Dedifferentiated amniotic fluid mesenchymal stem cell (primary cell): Measurements from ENCODE around the gene KLHDC4.
"Not testable (repeated sequence)": the region's sequence is repeated elsewhere in the genome, so short reads cannot be mapped to it uniquely, and the experiment has no call there.

Source experiments
- DNase-seq: peaks from one replicate; pipeline ENCODE4 v3.0.0-alpha.2; 2016; ENCODE audit errors: extremely low spot score

The KLHDC4 gene

GRCh38 chr16:87788730-87789436, 23.1 kb upstream of the KLHDC4 start:
- not testable (repeated sequence) for DNase-seq

DNA sequence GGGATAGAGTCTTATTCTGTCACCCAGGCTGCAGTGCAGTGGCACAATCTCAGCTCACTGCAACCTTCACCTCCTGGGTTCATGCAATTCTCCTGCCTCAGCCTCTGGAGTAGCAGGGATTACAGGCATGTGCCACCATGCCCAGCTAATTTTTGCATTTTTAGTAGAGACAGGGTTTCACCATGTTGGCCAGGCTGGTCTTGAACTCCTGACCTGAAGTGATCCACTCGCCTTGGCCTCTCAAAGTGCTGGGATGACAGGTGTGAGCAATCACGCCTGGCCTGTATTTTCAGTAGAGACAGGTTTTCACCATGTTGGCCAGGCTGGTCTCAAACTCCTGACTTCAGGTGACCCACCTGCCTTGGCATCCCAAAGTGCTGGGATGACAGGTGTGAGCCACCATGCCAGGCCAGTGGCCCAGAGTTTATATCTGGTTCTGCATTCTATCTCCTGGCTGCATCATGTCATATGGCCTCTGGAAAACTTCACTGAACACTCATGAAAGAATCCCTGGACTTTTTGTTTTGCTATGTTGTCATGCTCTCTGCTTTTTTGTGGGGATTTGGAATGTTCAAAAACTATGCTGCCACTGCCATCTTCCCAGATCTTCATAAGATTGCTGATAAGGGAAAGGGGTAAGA, 21.8 kb upstream of the KLHDC4 start:
- DNase-seq, result not testable (repeated sequence)

- peak; percentile 23 for DNase-seq
Measured at GRCh38 chr16:87784812-87785211, 19.0 kb upstream of the KLHDC4 start.

DNA sequence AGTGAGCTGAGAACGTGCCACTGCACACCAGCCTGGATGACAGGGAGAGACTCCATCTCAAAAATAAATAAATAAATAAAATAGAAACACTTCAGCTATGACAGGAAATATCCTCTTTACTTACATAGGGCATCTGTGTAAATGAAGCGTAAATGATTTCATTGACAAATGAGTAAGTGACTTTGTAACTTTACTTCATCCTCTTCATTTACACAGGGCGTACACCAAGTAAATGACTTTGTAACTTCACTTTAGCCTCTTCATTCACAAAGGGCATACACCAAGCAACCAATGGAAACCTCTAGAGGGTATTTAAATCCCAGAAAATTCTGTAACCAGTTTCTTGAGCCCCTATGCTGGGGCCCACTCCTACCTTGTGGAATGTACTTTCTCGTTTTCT, 16.2 kb upstream of the KLHDC4 start:
- no peak for DNase-seq

DNA sequence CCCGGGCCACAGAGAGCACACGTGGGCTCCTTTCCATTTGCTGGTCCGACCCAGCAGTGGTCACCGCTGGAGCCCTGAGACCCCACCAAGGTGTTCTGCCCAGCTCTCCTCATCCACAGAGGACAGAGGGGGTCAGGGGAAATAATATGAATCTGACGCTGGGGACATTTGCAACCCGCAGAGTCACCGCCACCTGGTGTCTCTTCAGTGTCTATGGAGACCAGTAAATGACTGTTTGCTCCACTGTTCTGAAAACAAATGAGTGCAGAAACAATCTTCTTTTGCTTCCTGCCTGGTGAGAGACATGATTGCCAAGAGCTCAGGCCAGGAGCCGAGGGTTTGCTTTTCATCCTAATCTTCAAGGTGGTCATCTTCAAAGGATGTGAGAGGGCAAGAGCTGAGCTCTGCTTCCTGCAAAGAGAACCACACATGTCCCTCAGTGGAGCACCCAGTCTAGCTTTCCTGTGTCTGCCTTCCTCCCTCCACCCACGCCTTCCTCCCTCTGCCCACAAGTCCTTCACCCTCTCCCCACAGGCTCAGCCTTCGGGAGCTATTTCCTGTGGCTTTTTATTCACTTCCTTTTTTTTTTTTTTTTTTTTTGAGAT, 14.7 kb upstream of the KLHDC4 start:
- no peak for DNase-seq

DNA sequence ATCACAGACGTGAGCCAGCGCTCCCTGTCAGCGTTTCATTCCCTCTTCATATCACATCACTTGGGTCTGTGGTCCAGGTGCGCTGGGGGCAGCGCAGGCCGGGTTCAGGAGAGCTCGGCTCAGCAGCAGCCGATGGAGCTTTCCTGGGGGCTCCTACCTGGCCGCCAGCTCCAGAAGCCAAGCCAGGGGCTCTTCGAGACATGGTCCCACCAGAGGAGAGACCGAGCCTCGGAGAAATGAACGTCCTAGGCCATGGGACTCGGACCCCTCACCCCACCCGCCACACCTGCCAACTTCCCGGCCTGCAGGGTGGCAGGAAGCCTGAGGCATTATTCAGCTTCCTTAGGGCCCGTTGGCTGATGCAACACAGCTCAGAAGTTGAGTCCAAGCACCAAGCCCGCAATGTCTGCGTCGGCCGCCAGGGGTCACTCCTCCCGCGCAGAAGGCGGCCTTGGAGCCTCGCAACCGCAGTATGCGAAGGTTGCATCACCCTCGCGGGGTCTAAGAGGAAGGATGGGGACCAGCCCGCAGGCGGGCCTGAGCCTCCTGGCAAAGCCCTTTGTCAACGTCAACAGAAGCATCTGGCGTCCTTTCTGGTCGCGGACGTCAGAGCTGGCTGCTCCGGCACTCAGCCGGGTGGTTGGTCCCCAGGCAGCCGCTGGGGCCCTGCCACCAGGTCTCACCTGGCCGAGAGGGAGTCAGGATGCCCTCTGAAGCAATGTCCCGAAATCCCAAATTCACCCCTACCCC, 13.2 kb upstream of the KLHDC4 start:
- DNase-seq, result peak; percentile 93

GRCh38 chr16:87778476-87778829, 12.7 kb upstream of the KLHDC4 start:
- DNase-seq, result no peak

DNA sequence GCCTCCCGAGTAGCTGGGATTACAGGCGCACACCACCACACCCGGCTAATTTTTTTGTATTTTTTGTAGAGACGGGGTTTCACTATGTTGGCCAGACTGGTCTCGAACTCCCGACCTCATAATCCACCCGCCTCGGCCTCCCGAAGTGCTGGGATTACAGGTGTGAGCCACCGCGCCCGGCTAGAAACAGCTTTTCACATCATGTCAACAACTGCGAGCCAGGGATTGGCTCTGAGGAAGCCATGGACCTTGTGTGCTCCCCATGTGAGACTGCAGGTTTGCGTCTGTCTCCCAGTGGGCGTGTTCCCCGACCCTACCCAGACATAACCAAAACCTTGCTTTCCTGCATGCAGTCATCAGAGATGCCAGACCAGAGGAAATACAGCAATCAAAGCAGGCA, 8.1 kb upstream of the KLHDC4 start:
- DNase-seq, result not testable (repeated sequence)

DNA sequence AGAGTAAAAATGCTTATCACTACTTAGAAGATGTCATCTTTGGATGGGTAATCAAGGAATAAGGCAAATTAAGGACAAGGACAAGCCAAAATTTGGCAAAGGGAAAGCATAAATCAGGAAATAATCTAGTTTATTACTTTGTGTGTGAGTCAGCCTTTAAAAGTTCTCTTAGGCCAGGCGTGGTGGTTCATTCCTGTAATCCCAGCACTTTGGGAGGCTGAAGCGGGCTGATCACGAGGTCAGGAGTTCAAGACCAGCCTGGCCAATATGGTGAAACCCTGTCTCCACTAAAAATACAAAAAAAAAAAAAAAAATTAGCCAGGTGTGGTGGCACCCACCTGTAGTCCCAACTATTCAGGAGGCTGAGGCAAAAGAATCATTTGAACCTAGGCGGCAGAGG, 1.7 kb upstream of the KLHDC4 start:
- not testable (repeated sequence) for DNase-seq

DNA sequence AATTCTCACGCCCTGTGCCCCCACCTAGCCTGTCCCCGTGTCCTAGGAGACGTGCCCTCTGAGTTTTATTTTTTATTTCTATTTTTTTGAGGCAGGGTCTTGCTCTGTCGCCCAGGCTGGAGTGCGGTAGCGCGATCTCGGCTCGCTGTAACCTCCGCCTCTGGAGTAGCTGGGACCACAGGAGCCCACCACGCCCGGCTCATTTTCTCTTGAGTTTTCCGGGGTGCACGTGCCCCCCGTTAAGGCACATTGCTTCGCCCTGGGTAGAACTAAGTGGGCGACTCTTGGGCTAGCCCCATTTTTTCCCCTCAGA, 655 bp upstream of the KLHDC4 start:
- no peak for DNase-seq

DNA sequence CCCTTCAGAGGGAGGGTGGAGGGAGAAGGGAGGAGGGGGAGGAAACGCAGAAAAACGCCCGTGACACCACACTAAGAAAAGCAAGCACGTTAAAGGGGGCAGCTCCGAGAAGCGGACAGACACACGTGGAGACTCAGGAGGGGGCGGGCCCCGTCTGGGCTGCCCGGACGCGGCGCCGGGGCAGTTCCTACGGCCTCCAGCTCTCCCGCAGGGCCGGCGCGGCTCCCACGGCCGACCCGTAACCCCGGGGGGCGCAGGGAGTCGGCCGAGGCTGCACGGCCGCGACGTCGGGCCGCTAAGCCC, 362 bp downstream of the KLHDC4 start:
- DNase-seq, result no peak

DNA sequence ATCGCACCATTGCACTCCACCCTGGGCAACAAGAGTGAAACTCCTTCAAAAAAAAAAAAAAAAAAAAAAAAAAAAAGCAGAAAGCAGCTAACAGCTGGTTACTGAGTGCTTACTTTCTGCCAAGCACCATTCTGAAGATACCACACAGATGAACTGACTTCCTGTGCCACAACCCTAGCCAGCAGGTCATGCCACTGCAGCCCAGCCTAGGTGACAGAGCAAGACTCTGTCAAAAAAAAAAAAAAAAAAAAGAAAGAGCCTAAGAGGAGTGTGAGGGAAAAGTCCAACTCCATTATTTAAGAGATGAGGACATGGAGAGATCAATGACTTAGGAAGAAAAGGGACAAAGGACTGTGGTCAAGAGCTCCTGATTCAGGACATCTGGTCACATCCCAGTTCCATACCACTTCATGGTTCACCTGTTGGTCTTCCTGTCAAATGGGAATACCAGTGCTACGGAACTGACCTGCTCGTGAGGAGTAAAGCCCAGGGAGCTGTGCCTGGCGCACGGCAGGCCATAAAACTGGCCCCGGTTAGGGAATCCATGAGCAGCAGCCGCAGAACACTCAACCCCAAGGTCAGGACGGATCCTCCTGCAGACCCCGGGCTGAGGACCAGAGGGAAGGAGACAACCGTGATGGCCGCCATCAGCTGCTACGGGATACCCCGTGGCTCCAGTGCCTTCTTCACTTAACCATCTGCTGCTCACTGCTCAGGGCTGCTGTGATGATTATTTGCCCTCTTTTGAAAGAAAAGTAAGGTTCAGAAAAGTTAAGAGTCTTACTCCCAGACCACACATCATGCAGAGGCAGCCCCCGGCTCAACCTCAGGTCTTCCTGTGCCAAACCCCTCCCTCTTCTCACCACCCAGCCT, 950 bp downstream of the KLHDC4 start:
- DNase-seq, result no peak

- no peak for DNase-seq
Measured at GRCh38 chr16:87762620-87763019, 3.2 kb downstream of the KLHDC4 start.

DNA sequence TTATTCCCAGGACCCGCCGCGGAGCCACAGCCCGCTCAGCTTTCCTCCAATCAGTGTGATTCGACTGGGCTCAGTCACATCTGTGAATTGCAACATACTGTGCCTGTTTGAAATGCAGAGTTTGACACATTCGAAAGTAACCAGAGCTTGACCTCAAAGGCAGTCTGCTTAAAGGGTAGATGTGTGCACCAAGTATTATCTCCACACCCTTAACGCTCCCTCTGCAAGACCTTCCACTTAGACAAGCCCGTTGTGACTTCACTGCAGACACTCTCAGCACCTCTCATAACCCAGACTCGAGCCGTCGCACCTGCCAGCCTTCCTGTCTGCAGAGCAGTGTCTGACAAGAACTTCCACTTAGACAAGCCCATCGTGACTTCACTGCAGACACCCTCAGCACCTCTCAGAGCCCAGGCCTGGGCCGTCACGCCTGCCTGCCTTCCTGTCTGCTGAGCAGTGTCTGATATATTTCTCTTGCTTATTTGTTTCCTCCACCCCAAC, 3.7 kb downstream of the KLHDC4 start:
- DNase-seq, result no peak

DNA sequence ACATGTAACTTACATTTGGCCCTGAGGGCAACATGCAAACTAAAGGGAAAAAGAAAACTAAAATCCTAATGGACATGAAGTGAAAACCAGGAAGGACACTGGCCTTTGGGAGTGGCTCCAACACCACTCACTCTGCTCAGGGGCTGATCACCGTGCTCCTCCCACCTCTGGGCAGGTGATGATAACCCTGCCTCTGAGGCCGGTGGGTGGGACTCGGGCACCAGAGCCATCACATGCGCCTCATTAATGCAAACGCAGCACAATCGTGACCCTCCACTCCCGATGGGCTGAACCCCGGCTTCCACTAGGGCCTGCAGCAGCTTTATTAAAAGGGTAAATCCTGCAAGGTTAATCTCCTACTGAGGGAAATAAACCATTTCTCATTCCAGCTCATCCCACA, 4.7 kb downstream of the KLHDC4 start:
- no peak for DNase-seq

DNA sequence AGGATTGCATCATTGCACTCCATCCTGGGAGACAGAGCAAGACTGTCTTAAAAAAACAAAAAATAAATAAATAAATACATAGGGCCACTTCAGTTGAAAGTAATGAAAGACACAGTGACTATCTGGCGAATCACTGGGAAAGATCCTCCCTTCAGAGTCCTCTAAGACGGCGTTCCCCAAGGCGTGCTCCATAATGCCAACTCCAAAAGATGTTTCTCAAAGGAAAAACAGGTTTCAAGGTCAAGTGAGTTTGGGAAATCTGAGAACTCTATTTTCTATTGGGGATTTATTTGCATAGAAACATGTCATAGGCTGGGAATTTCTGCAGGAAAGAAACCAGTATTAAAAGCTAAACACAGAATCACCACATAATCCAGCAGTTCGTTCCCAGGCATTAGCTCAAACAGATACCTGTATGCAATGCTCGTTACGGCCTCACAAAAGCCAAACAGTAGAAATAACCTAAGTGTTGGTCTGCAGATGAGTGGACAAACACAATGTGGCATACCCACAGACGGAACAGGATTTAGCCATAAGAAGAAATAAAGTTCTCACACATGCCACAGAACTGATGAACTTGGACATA, 7.9 kb downstream of the KLHDC4 start:
- no peak for DNase-seq

- no peak for DNase-seq
Measured at GRCh38 chr16:87754535-87754934, 11.3 kb downstream of the KLHDC4 start.

GRCh38 chr16:87747626-87748414, 18.0 kb downstream of the KLHDC4 start:
- no peak for DNase-seq

GRCh38 chr16:87746178-87746577, 19.6 kb downstream of the KLHDC4 start:
- no peak for DNase-seq

DNA sequence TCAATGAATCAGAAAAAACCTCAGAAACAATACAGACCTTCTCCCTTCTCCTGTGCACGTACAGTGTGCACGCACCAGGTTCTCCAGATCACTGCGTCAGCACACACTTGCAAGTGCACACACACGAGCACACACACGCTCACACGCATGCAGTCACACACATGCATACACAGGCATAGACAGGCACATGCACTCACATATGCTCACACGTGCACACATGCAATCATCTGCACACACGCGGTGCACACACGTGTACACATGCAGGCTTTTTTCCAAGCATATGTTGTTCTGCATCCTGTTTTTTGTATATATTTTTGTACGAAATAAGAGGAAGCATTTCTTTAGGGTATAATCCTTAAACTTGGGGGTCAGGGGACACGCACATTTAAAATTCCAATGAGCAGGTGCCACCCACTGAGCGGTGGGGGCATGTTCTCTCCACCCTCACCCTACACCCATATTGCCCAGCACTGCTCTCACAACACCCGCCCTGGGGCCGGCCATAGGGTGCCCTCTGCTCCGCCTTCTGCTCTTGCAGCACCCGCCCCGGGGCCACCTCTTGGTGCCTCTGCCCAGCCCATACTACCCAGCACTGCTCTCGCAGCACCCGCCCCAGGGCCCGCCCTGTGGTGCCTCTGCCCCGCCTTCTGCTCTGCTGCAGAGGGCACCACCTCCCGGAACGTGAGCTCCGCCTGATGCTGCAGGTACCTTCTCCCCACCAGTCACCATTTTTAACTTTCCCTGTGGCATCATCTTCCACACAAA, 20.9 kb downstream of the KLHDC4 start:
- no peak for DNase-seq
